ENCODE data around the gene GREB1L. TPM values are rescaled to one million over a fixed set of nuclear protein-coding genes. Genes with fewer than 3 reads are reported as not detected.
"Not testable (repeated sequence)": the region's sequence is repeated elsewhere in the genome, so short reads cannot be mapped to it uniquely, and the experiment has no call there.

Gene GREB1L
- total and polyA plus RNA-seq, 2 donors (not counting 1 experiment from before 2014, with no cell fraction given): 0.33 to 0.41 TPM

DNA sequence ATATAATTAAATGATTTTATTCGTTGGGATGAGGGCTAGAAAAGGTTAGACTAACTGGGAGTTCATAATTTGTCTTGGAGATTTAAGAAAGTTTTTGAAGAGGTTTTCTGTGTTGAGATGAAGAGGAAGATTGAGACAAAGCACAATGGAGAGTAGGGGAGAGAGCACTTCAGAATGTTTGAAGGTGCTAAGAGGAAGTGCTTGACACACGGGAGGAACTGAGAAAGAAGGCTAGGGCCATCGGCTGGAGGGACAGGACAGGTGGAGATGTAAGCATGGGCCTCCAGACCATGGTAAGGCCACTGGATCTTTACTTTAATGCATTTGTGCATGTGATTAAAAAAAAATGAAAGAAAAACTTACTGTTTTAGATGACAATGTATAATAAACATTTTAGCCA is 31.5 kb downstream of the GREB1L start:
- no peak overlapping the region for H3K27ac ChIP-seq (ENCODE audit: insufficient read depth, low read length)
- no peak for DNase-seq (ENCODE audit: low read depth in 2 of 2)

DNA sequence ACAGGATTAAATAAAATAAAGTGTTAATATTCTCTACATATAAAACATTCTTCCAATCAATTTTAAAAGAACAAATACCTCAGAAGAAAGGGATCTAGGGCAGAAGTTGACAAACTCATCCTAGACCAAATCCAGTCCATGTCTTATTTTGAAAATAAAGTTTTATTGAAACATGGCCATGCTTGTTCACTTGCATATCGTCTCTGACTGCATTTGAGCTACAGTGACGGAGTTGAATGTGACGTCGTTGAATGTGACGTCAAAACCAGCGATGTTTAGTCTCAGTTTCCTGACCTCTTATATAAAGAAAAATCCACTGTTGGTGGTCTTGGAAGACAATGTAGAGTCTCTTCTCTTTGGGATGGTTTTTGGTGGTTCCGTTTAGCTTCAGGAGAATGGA is 33.6 kb downstream of the GREB1L start:
- Histone ChIP-seq H4K20me1 (ENCODE audit: control insufficient read depth, extremely low read depth, insufficient read depth, low read length) (no peaks in the 10 kb centered on the region), H3K9ac (ENCODE audit: insufficient read depth, low read length) (no peak overlapping the region)
- TF ChIP-seq EZH2 (IDR thresholded peaks at IDR 0.05; ENCODE audit: low read length, missing control alignments): no peak
- TF ChIP-seq, protein P1, sequence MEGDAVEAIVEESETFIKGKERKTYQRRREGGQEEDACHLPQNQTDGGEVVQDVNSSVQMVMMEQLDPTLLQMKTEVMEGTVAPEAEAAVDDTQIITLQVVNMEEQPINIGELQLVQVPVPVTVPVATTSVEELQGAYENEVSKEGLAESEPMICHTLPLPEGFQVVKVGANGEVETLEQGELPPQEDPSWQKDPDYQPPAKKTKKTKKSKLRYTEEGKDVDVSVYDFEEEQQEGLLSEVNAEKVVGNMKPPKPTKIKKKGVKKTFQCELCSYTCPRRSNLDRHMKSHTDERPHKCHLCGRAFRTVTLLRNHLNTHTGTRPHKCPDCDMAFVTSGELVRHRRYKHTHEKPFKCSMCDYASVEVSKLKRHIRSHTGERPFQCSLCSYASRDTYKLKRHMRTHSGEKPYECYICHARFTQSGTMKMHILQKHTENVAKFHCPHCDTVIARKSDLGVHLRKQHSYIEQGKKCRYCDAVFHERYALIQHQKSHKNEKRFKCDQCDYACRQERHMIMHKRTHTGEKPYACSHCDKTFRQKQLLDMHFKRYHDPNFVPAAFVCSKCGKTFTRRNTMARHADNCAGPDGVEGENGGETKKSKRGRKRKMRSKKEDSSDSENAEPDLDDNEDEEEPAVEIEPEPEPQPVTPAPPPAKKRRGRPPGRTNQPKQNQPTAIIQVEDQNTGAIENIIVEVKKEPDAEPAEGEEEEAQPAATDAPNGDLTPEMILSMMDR (conservative IDR thresholded peaks at IDR 0.05 in 1 of 2, IDR thresholded peaks at IDR 0.05 in 1 of 2; ENCODE audit: low read depth in 1 of 2, low read length in 2 of 2): no peak

More for the DNA sequence above, 31.5 kb downstream of the GREB1L start:
- Histone ChIP-seq H3K36me3 (ENCODE audit: control insufficient read depth, insufficient read depth, low read length) (no peaks in the 10 kb centered on the region), H2AFZ (ENCODE audit: low read length) (no peak overlapping the region), H3K4me1 (ENCODE audit: control insufficient read depth, extremely low read depth, insufficient read depth, low read length) (no peaks in the 10 kb centered on the region), H4K20me1 (ENCODE audit: control insufficient read depth, extremely low read depth, insufficient read depth, low read length) (peaks cover 1% of the 10 kb centered on the region), H3K27me3 (ENCODE audit: control insufficient read depth, insufficient read depth, low read length) (no peaks in the 10 kb centered on the region), H3K4me3 (replicated peaks in 1 of 4; ENCODE audit: control extremely low read depth in 1 of 4, insufficient read depth in 1 of 4, low read depth in 3 of 4, low read length in 4 of 4) (no peak overlapping the region), H3K79me2 (ENCODE audit: control insufficient read depth, insufficient read depth, low read length) (no peaks in the 10 kb centered on the region), H3K4me2 (ENCODE audit: extremely low read depth, insufficient read depth, low read length) (no peak overlapping the region), H3K9me3 (ENCODE audit: control insufficient read depth, insufficient read depth, low read depth, low read length) (no peaks in the 10 kb centered on the region), H3K9ac (ENCODE audit: insufficient read depth, low read length) (no peak overlapping the region)
- TF ChIP-seq EZH2 (IDR thresholded peaks at IDR 0.05; ENCODE audit: low read length, missing control alignments): no peak
- TF ChIP-seq, protein P1 (conservative IDR thresholded peaks at IDR 0.05 in 1 of 2, IDR thresholded peaks at IDR 0.05 in 1 of 2; ENCODE audit: low read depth in 1 of 2, low read length in 2 of 2): no peak

DNA sequence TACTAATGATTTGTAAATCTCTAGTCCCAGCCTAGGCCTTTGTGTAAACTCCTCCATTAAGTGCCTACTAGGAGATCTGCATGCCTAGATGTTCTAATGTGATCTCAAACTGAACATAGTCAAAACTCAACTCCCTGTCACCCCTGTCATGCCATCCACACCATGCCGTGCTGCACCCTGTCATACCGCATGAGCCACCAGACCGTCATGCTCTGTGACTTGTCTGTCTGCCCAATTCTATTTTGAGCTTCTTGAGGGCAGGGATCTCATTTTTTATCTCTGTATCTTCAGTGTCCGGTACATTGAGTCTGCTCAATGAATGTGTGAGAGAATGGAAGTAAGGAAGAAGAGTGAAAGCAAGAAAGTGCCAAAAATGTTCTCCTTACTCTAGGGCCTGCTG is 35.5 kb downstream of the GREB1L start:
- Histone ChIP-seq H3K36me3 (ENCODE audit: control insufficient read depth, insufficient read depth, low read length) (no peaks in the 10 kb centered on the region), H2AFZ (ENCODE audit: low read length) (no peak overlapping the region), H3K9me3 (ENCODE audit: control insufficient read depth, insufficient read depth, low read depth, low read length) (no peaks in the 10 kb centered on the region), H3K27ac (ENCODE audit: insufficient read depth, low read length) (no peak overlapping the region), H3K4me1 (ENCODE audit: control insufficient read depth, extremely low read depth, insufficient read depth, low read length) (no peaks in the 10 kb centered on the region), H3K27me3 (ENCODE audit: control insufficient read depth, insufficient read depth, low read length) (no peaks in the 10 kb centered on the region), H4K20me1 (ENCODE audit: control insufficient read depth, extremely low read depth, insufficient read depth, low read length) (no peaks in the 10 kb centered on the region), H3K79me2 (ENCODE audit: control insufficient read depth, insufficient read depth, low read length) (no peaks in the 10 kb centered on the region), H3K4me3 (replicated peaks in 1 of 4; ENCODE audit: control extremely low read depth in 1 of 4, insufficient read depth in 1 of 4, low read depth in 3 of 4, low read length in 4 of 4) (no peak overlapping the region), H3K9ac (ENCODE audit: insufficient read depth, low read length) (no peak overlapping the region), H3K4me2 (ENCODE audit: extremely low read depth, insufficient read depth, low read length) (no peak overlapping the region)
- TF ChIP-seq, protein P1 (conservative IDR thresholded peaks at IDR 0.05 in 1 of 2, IDR thresholded peaks at IDR 0.05 in 1 of 2; ENCODE audit: low read depth in 1 of 2, low read length in 2 of 2): no peak
- TF ChIP-seq EZH2 (IDR thresholded peaks at IDR 0.05; ENCODE audit: low read length, missing control alignments): no peak
- DNase-seq (ENCODE audit: low read depth in 2 of 2): no peak

More for the DNA sequence above, 33.6 kb downstream of the GREB1L start:
- no peak overlapping the region for H2AFZ ChIP-seq (ENCODE audit: low read length)
- H3K79me2 ChIP-seq (ENCODE audit: control insufficient read depth, insufficient read depth, low read length): no peaks in the 10 kb centered on the region
- H3K27me3 ChIP-seq (ENCODE audit: control insufficient read depth, insufficient read depth, low read length): no peaks in the 10 kb centered on the region
- no peak for DNase-seq (ENCODE audit: low read depth in 2 of 2)
- no peak overlapping the region for H3K4me3 ChIP-seq (replicated peaks in 1 of 4; ENCODE audit: control extremely low read depth in 1 of 4, insufficient read depth in 1 of 4, low read depth in 3 of 4, low read length in 4 of 4)
- no peaks in the 10 kb centered on the region for H3K9me3 ChIP-seq (ENCODE audit: control insufficient read depth, insufficient read depth, low read depth, low read length)
- H3K4me1 ChIP-seq (ENCODE audit: control insufficient read depth, extremely low read depth, insufficient read depth, low read length): no peaks in the 10 kb centered on the region
- no peak overlapping the region for H3K4me2 ChIP-seq (ENCODE audit: extremely low read depth, insufficient read depth, low read length)
- no peak overlapping the region for H3K27ac ChIP-seq (ENCODE audit: insufficient read depth, low read length)
- H3K36me3 ChIP-seq (ENCODE audit: control insufficient read depth, insufficient read depth, low read length): no peaks in the 10 kb centered on the region

DNA sequence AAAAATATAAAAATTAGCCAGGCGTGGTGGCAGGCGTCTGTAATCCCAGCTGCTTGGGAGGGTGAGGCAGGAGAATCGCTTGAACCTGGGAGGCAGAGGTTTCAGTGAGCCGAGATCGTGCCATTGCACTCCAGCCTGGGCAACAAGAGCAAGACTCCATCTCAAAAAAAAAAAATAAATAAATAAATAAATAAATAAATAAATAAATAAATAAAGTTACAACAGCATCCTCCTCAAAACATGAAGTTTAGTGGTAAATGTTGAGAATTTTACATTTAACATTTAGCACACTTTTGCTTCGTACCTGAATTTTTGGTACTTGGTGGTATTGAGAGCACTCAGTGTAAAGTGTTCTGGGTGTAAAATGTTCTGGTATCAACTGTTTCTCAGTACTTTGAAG is 36.2 kb downstream of the GREB1L start:
- not testable (repeated sequence) for H3K27me3 ChIP-seq (ENCODE audit: control insufficient read depth, insufficient read depth, low read length); DNase-seq (ENCODE audit: low read depth in 2 of 2); H3K4me1 ChIP-seq (ENCODE audit: control insufficient read depth, extremely low read depth, insufficient read depth, low read length)

More for the DNA sequence above, 36.2 kb downstream of the GREB1L start:
- not testable (repeated sequence) for H2AFZ ChIP-seq (ENCODE audit: low read length); H4K20me1 ChIP-seq (ENCODE audit: control insufficient read depth, extremely low read depth, insufficient read depth, low read length); H3K36me3 ChIP-seq (ENCODE audit: control insufficient read depth, insufficient read depth, low read length); H3K4me3 ChIP-seq (replicated peaks in 1 of 4; ENCODE audit: control extremely low read depth in 1 of 4, insufficient read depth in 1 of 4, low read depth in 3 of 4, low read length in 4 of 4); H3K9me3 ChIP-seq (ENCODE audit: control insufficient read depth, insufficient read depth, low read depth, low read length); H3K9ac ChIP-seq (ENCODE audit: insufficient read depth, low read length); H3K27ac ChIP-seq (ENCODE audit: insufficient read depth, low read length); H3K79me2 ChIP-seq (ENCODE audit: control insufficient read depth, insufficient read depth, low read length); H3K4me2 ChIP-seq (ENCODE audit: extremely low read depth, insufficient read depth, low read length)

All from fibroblast of lung (primary cell).